Activated CD4-positive, CD25-positive, alpha-beta regulatory T cell treated with anti-CD3 and anti-CD28 coated beads, Interleukin-2, amount 50 U/mL, for 24 hours (primary cell): ENCODE measurements around the gene LDLRAD3.
"Not testable (repeated sequence)": the region's sequence is repeated elsewhere in the genome, so short reads cannot be mapped to it uniquely, and the experiment has no call there.

Experiments
- ATAC-seq, 2 donors: fragments of 150-1000 bp; cut with Tn5 transposase; one replicate each; pipeline ENCODE4 v1.10.0; 2021; ENCODE audit warnings: mild to moderate bottlenecking in 1 of 2, moderate library complexity in 1 of 2

Gene LDLRAD3

GRCh38 chr11:35943713-35944502 is at the start of gene LDLRAD3:
Gene LDLRAD3 (plus strand): TSS chr11:35944062. CDS start chr11:35944099, 37 bp downstream.
- peak; percentile 42 to 57 for ATAC-seq

GRCh38 chr11:35897019-35897418 is 46.8 kb upstream of the LDLRAD3 start:
- ATAC-seq, result no peak

- no peak for ATAC-seq
Observed at GRCh38 chr11:35902961-35903360, 40.9 kb upstream of the LDLRAD3 start.

GRCh38 chr11:35905646-35906276 is 38.1 kb upstream of the LDLRAD3 start:
- no peak for ATAC-seq

- ATAC-seq, result no peak
Observed at GRCh38 chr11:35906277-35906661, 37.6 kb upstream of the LDLRAD3 start.

- no peak for ATAC-seq
Observed at GRCh38 chr11:35906681-35907080, 37.2 kb upstream of the LDLRAD3 start.

- no peak for ATAC-seq
Observed at GRCh38 chr11:35907648-35908431, 36.0 kb upstream of the LDLRAD3 start.

- not testable (repeated sequence) for ATAC-seq
Observed at GRCh38 chr11:35908432-35908771, 35.5 kb upstream of the LDLRAD3 start.

- ATAC-seq, result no peak
Observed at GRCh38 chr11:35909511-35910265, 34.2 kb upstream of the LDLRAD3 start.

GRCh38 chr11:35911013-35911412 is 32.8 kb upstream of the LDLRAD3 start:
- no peak for ATAC-seq

- no peak for ATAC-seq
Observed at GRCh38 chr11:35911616-35912165, 32.2 kb upstream of the LDLRAD3 start.

GRCh38 chr11:35912436-35912835 is 31.4 kb upstream of the LDLRAD3 start:
- ATAC-seq, result not testable (repeated sequence)

GRCh38 chr11:35912883-35913624 is 30.8 kb upstream of the LDLRAD3 start:
- ATAC-seq, result no peak

- no peak for ATAC-seq
Observed at GRCh38 chr11:35914816-35915215, 29.0 kb upstream of the LDLRAD3 start.

GRCh38 chr11:35916270-35916669 is 27.6 kb upstream of the LDLRAD3 start:
- no peak for ATAC-seq

GRCh38 chr11:35917676-35918075 is 26.2 kb upstream of the LDLRAD3 start:
- no peak for ATAC-seq

- ATAC-seq, result no peak
Observed at GRCh38 chr11:35918716-35919115, 25.1 kb upstream of the LDLRAD3 start.

GRCh38 chr11:35919244-35919643 is 24.6 kb upstream of the LDLRAD3 start:
- ATAC-seq, result no peak

- no peak for ATAC-seq
Observed at GRCh38 chr11:35923452-35923851, 20.4 kb upstream of the LDLRAD3 start.

- no peak for ATAC-seq
Observed at GRCh38 chr11:35924811-35925210, 19.1 kb upstream of the LDLRAD3 start.

- no peak for ATAC-seq
Observed at GRCh38 chr11:35927104-35927503, 16.8 kb upstream of the LDLRAD3 start.

GRCh38 chr11:35927682-35928081 is 16.2 kb upstream of the LDLRAD3 start:
- no peak for ATAC-seq
